Panc1 (cell line): Measurements from ENCODE around the gene PDK2. TPM values are rescaled to one million over a fixed set of nuclear protein-coding genes. Genes with fewer than 3 reads are reported as not detected.
A peak's percentile ranks its signal among the peaks of the same experiment; 100 is the strongest.

Experiments used
- ATAC-seq: fragments of 200-7000 bp; cut with Tn5 transposase; 2 replicates; pipeline ENCODE4 v1.9.1; 2020; ENCODE audit warnings: mild to moderate bottlenecking, moderate library complexity
- BruUV-seq: library from RNA; stranded (reverse); fragments of 400-500 nt; replicated peaks from 2 replicates; lab custom pipeline; 2021; lab: Mats Ljungman, UMichigan
- CTCF ChIA-PET: fragments of 300-600 bp; sonication (Branson Sonifier 250); formaldehyde crosslinking; loops from one replicate; lab custom pipeline; 2022; ENCODE audit warnings: antibody characterized with exemption; lab: Charles Lee
- POLR2A ChIA-PET: fragments of 300-600 bp; sonication (Branson Sonifier 250); formaldehyde crosslinking; loops from one replicate; lab custom pipeline; 2022; ENCODE audit warnings: antibody characterized with exemption; lab: Charles Lee
- DNase-seq: peaks from one replicate; pipeline ENCODE4 v3.0.0-alpha.2; 2010; ENCODE audit warnings: low read depth, low spot score
- H3K27ac ChIP-seq: 2 replicates; pipeline ENCODE4 v1.5.1; 2011; ENCODE audit warnings: mild to moderate bottlenecking, low read length, inconsistent platforms
- H3K27me3 ChIP-seq: fragments of 200-500 bp; sonication (Bioruptor generic); 2 replicates; pipeline ENCODE4 v1.6.0; 2014; ENCODE audit warnings: low read length, inconsistent platforms; ENCODE audit not compliant: control insufficient read depth, insufficient read depth
- H3K36me3 ChIP-seq: fragments of 200-500 bp; sonication (Bioruptor generic); 2 replicates; pipeline ENCODE4 v1.5.1; 2014; ENCODE audit warnings: inconsistent platforms, mild to moderate bottlenecking, low read length, moderate library complexity; ENCODE audit not compliant: control insufficient read depth, insufficient read depth
- H3K4me1 ChIP-seq: 2 replicates; pipeline ENCODE4 v1.5.1; 2011; ENCODE audit warnings: inconsistent platforms, mild to moderate bottlenecking, low read length, moderate library complexity; ENCODE audit not compliant: control insufficient read depth, insufficient read depth
- H3K4me3 ChIP-seq, 2 experiments: 2 replicates each; pipeline ENCODE4 v1.5.1; 2011 to 2012; ENCODE audit warnings: low read depth in 2 of 2, low read length in 2 of 2, mild to moderate bottlenecking in 2 of 2, inconsistent platforms in 1 of 2, moderate library complexity in 1 of 2
- H3K9me3 ChIP-seq: fragments of 200-500 bp; sonication (Bioruptor generic); 2 replicates; pipeline ENCODE4 v1.5.1; 2014; ENCODE audit warnings: low read depth, mild to moderate bottlenecking, inconsistent platforms, low read length, moderate library complexity; ENCODE audit not compliant: control insufficient read depth, insufficient read depth
- CTCF ChIP-seq: fragments of 450-650 bp; IDR thresholded peaks from 2 replicates; pipeline ENCODE4 v1.5.1; 2017; ENCODE audit warnings: mild to moderate bottlenecking
- POLR2AphosphoS5 ChIP-seq: IDR thresholded peaks from 2 replicates; pipeline ENCODE4 v1.6.1; 2012; ENCODE audit warnings: mild to moderate bottlenecking, low read depth, low read length, moderate library complexity
- SIN3A ChIP-seq: IDR thresholded peaks from 2 replicates; pipeline ENCODE4 v1.6.1; 2012; ENCODE audit warnings: low read depth, mild to moderate bottlenecking, low read length, moderate library complexity, borderline replicate concordance; ENCODE audit not compliant: insufficient read depth
- TCF7L2 ChIP-seq: IDR thresholded peaks from 2 replicates; pipeline ENCODE4 v1.6.1; 2011; ENCODE audit warnings: mild to moderate bottlenecking, low read depth, low read length, inconsistent platforms
- in situ Hi-C: cut with HindIII; loops from 2 replicates; pipeline ENCODE4 v1.10.0; 2016; ENCODE audit warnings: low sequenced_read_pairs, low pct_unique_long_range_greater_than_20kb
- intact Hi-C: fragments of 100-400 bp; cut with micrococcal nuclease; formaldehyde crosslinking; loops from one replicate; pipeline ENCODE4 v1.10.0; 2022; ENCODE audit not compliant: unreplicated experiment
- total RNA-seq: library from RNA; stranded (reverse); gene quantifications from one replicate; pipeline ENCODE4 v1.2.1, GENCODE V29; 2021; ENCODE audit not compliant: unreplicated experiment
- TF ChIP-seq, protein P1 (sequence below), 2 experiments: IDR thresholded peaks; 2 replicates each; pipeline ENCODE4 v1.6.1; 2011 to 2012; ENCODE audit warnings: low read depth in 2 of 2, control low read depth in 1 of 2, low read length in 1 of 2, mild to moderate bottlenecking in 1 of 2, moderate library complexity in 1 of 2; ENCODE audit not compliant: insufficient read depth in 1 of 2

Gene PDK2
- total RNA-seq, 1 experiment from 2014 or later, result 46.0 TPM

DNA sequence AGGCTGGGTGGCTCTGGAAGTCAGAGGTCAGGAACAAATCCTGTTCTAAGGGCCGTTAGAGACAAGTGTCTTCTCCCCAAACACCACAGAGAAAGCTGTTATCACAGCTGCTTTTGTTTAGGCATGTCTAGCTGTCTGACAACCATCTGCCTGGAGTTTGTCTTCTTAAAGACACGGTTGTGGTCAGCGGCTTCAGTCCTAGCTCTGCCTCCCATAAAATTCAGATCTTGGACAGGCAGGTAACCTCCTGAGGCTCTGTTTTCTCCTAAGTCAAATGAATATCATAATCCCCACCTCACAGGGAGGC lies 41.5 kb upstream of the PDK2 start:
- H3K4me1 ChIP-seq, result peaks cover 69% of the 10 kb centered on the region
- H3K9me3 ChIP-seq, result no peaks in the 10 kb centered on the region
- in situ Hi-C loops, result no loop called here
- intact Hi-C loops, result no loop called here
- H3K27ac ChIP-seq, result peak overlapping the region; percentile 99
- ATAC-seq (no peak), DNase-seq (no peak)
- H3K27me3 ChIP-seq, result no peaks in the 10 kb centered on the region
- POLR2A ChIA-PET, result interaction anchor here (0.6 kb wide), 1 partner anchor 111 kb away, joined by 3 read pairs; no protein-coding TSS in a partner anchor
- CTCF ChIA-PET, result interaction anchor here (1.2 kb wide), 1 partner anchor 26 kb away, joined by 3 read pairs; no protein-coding TSS in a partner anchor
- BruUV-seq, result no TSS peak
- H3K4me3 ChIP-seq, result 0 out of 4 replicates have a peak overlapping the region, but pooled peaks of 1 of the 2 experiments have one; percentile 2
- TF ChIP-seq, protein P1, sequence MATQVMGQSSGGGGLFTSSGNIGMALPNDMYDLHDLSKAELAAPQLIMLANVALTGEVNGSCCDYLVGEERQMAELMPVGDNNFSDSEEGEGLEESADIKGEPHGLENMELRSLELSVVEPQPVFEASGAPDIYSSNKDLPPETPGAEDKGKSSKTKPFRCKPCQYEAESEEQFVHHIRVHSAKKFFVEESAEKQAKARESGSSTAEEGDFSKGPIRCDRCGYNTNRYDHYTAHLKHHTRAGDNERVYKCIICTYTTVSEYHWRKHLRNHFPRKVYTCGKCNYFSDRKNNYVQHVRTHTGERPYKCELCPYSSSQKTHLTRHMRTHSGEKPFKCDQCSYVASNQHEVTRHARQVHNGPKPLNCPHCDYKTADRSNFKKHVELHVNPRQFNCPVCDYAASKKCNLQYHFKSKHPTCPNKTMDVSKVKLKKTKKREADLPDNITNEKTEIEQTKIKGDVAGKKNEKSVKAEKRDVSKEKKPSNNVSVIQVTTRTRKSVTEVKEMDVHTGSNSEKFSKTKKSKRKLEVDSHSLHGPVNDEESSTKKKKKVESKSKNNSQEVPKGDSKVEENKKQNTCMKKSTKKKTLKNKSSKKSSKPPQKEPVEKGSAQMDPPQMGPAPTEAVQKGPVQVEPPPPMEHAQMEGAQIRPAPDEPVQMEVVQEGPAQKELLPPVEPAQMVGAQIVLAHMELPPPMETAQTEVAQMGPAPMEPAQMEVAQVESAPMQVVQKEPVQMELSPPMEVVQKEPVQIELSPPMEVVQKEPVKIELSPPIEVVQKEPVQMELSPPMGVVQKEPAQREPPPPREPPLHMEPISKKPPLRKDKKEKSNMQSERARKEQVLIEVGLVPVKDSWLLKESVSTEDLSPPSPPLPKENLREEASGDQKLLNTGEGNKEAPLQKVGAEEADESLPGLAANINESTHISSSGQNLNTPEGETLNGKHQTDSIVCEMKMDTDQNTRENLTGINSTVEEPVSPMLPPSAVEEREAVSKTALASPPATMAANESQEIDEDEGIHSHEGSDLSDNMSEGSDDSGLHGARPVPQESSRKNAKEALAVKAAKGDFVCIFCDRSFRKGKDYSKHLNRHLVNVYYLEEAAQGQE (IDR thresholded peaks at IDR 0.05; ENCODE audit: insufficient read depth in 1 of 2, low read depth in 2 of 2, low read length in 1 of 2), result no peak
- TF ChIP-seq SIN3A, result no peak
- TF ChIP-seq POLR2AphosphoS5, result no peak; the same call in 1 of the 2 replicates
- TF ChIP-seq CTCF, result no peak
- no peak for TF ChIP-seq TCF7L2
- H3K36me3 ChIP-seq, result peaks cover 8% of the 10 kb centered on the region; the same call in 1 of the 2 replicates

DNA sequence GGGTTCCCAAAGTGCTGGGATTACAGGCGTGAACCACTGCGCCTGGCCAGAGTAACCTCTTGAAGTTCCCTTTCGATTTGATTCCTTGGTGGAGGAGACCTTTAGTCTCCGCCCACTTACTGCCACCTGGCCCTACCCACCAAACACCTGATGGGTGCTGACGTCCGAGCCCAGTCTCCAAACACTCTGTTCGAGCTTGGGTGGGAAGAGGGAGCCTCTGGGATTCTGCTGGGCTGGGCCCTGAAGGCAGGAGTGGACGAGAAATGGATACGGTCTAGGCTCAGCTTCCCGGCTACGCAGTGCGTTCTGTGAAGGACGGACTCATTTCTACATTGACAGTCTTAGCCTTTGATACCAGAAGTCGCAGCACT lies 40.1 kb upstream of the PDK2 start:
- H3K9me3 ChIP-seq, result no peaks in the 10 kb centered on the region
- H3K27me3 ChIP-seq, result no peaks in the 10 kb centered on the region
- in situ Hi-C loops (no loop called here), intact Hi-C loops (loop anchor here (1.0 kb wide), 1 partner anchor 27 kb away; no protein-coding TSS in a partner anchor)
- TSS peak; percentile 98 for BruUV-seq
- ATAC-seq (peak; percentile 11), DNase-seq (no peak)
- peak overlapping the region; percentile 63 to 99 for H3K4me3 ChIP-seq
- POLR2A ChIA-PET, result interaction anchor here (1.2 kb wide), 1 partner anchor 26 kb away, joined by 4 read pairs; no protein-coding TSS in a partner anchor
- TF ChIP-seq CTCF, result no peak
- TF ChIP-seq TCF7L2, result no peak
- TF ChIP-seq, protein P1 (IDR thresholded peaks at IDR 0.05; ENCODE audit: insufficient read depth in 1 of 2, low read depth in 2 of 2, low read length in 1 of 2), result no peak
- TF ChIP-seq SIN3A, result no peak
- no peak for TF ChIP-seq POLR2AphosphoS5
- peaks cover 69% of the 10 kb centered on the region for H3K4me1 ChIP-seq
- H3K36me3 ChIP-seq, result peaks cover 8% of the 10 kb centered on the region; the same call in 1 of the 2 replicates
- peak overlapping the region; percentile 99 for H3K27ac ChIP-seq
- CTCF ChIA-PET, result interaction anchor here (0.5 kb wide), 2 partner anchors 145 to 156 kb away, joined by 3 to 6 read pairs; no protein-coding TSS in a partner anchor
